DND-41 (cell line): ENCODE measurements around the gene RELCH.

Source experiments
- ATAC-seq: fragments of 200-7000 bp; cut with Tn5 transposase; 3 replicates; pipeline ENCODE4 v1.9.1; 2021; ENCODE audit warnings: low read depth; ENCODE audit not compliant: insufficient read depth
- DNase-seq: peaks from one replicate; pipeline ENCODE4 v3.0.0-alpha.2; 2020
- H2AFZ ChIP-seq: 2 replicates; pipeline ENCODE4 v1.6.0; 2012; ENCODE audit warnings: low read depth, low read length
- H3K27ac ChIP-seq: 2 replicates; pipeline ENCODE4 v1.5.1; 2012; ENCODE audit warnings: low read length, inconsistent platforms
- H3K27me3 ChIP-seq: fragments of 200-600 bp; sonication (generic); 2 replicates; pipeline ENCODE4 v1.6.0; 2012; ENCODE audit warnings: low read length, mild to moderate bottlenecking, inconsistent platforms; ENCODE audit not compliant: insufficient read depth, poor library complexity
- H3K36me3 ChIP-seq: 2 replicates; pipeline ENCODE4 v1.5.1; 2012; ENCODE audit warnings: low read length, inconsistent platforms; ENCODE audit not compliant: insufficient read depth
- H3K4me1 ChIP-seq: 2 replicates; pipeline ENCODE4 v1.5.1; 2012; ENCODE audit warnings: mild to moderate bottlenecking, low read length; ENCODE audit not compliant: insufficient read depth
- H3K4me2 ChIP-seq: 2 replicates; pipeline ENCODE4 v1.6.0; 2012; ENCODE audit warnings: mild to moderate bottlenecking, moderate library complexity, low read length, inconsistent platforms; ENCODE audit not compliant: insufficient read depth
- H3K4me3 ChIP-seq, 2 experiments: fragments of 200-600 bp in 1 of 2; shearing (Covaris generic) in 1 of 2; 2 replicates each; pipeline ENCODE4 v1.5.1; 2012 to 2016; ENCODE audit warnings: inconsistent platforms in 2 of 2, low read length in 2 of 2, mild to moderate bottlenecking in 2 of 2, low read depth in 1 of 2, moderate library complexity in 1 of 2
- H3K79me2 ChIP-seq: 2 replicates; pipeline ENCODE4 v1.6.0; 2012; ENCODE audit warnings: low read length, inconsistent platforms; ENCODE audit not compliant: insufficient read depth
- H3K9ac ChIP-seq: 2 replicates; pipeline ENCODE4 v1.6.0; 2012; ENCODE audit warnings: low read depth, mild to moderate bottlenecking, inconsistent platforms, low read length, moderate library complexity
- H3K9me3 ChIP-seq: 2 replicates; pipeline ENCODE4 v1.5.1; 2012; ENCODE audit warnings: low read length, moderate library complexity, mild to moderate bottlenecking, inconsistent platforms; ENCODE audit not compliant: insufficient read depth, severe bottlenecking
- H4K20me1 ChIP-seq: 2 replicates; pipeline ENCODE4 v1.6.0; 2012; ENCODE audit warnings: low read length; ENCODE audit not compliant: insufficient read depth
- CTCF ChIP-seq: IDR thresholded peaks from 2 replicates; pipeline ENCODE4 v1.5.1; 2012; ENCODE audit warnings: borderline replicate concordance, low read length, moderate library complexity, mild to moderate bottlenecking; ENCODE audit not compliant: poor library complexity, severe bottlenecking; ENCODE audit errors: extremely low read depth
- EZH2 ChIP-seq: IDR thresholded peaks from 3 replicates; pipeline ENCODE4 v1.6.1; 2012; ENCODE audit warnings: borderline replicate concordance, low read depth, mild to moderate bottlenecking, moderate library complexity, low read length, inconsistent platforms; ENCODE audit not compliant: severe bottlenecking

Gene RELCH

GRCh38 chr18:62249478-62250097 lies 62.5 kb downstream of the RELCH start:
- Histone ChIP-seq H3K79me2 (no peaks in the 10 kb centered on the region), H3K9ac (no peak overlapping the region), H3K36me3 (peaks cover 13% of the 10 kb centered on the region; the same call in 1 of the 2 replicates), H3K4me1 (no peaks in the 10 kb centered on the region), H3K27me3 (no peaks in the 10 kb centered on the region), H4K20me1 (no peaks in the 10 kb centered on the region), H2AFZ (no peak overlapping the region), H3K9me3 (no peaks in the 10 kb centered on the region), H3K4me2 (no peak overlapping the region), H3K27ac (no peak overlapping the region), H3K4me3 (no peak overlapping the region)
- ATAC-seq (peak; percentile 76), DNase-seq (peak; percentile 69)
- TF ChIP-seq EZH2 (no peak), CTCF (peak; percentile 73)

- H3K4me2 ChIP-seq: no peak overlapping the region
- no peak for ATAC-seq
- no peaks in the 10 kb centered on the region for H3K9me3 ChIP-seq
- H3K4me3 ChIP-seq: no peak overlapping the region
- H3K27ac ChIP-seq: no peak overlapping the region
- H3K36me3 ChIP-seq: peaks cover 10% of the 10 kb centered on the region; the same call in 1 of the 2 replicates
- no peaks in the 10 kb centered on the region for H3K4me1 ChIP-seq
- DNase-seq: no peak
- H2AFZ ChIP-seq: no peak overlapping the region
- no peaks in the 10 kb centered on the region for H3K79me2 ChIP-seq
- H3K9ac ChIP-seq: no peak overlapping the region
- H3K27me3 ChIP-seq: no peaks in the 10 kb centered on the region
- no peaks in the 10 kb centered on the region for H4K20me1 ChIP-seq
- TF ChIP-seq CTCF (no peak), EZH2 (no peak)
These were observed 63.4 kb downstream of the RELCH start for GRCh38 chr18:62250475-62250874.

GRCh38 chr18:62258093-62258492 lies 71.0 kb downstream of the RELCH start:
- H3K36me3 ChIP-seq: peaks cover 71% of the 10 kb centered on the region
- no peak overlapping the region for H3K9ac ChIP-seq
- H4K20me1 ChIP-seq: no peaks in the 10 kb centered on the region; the same call in 1 of the 2 replicates
- no peak overlapping the region for H3K4me2 ChIP-seq
- no peaks in the 10 kb centered on the region for H3K27me3 ChIP-seq
- H3K4me3 ChIP-seq: no peak overlapping the region
- no peaks in the 10 kb centered on the region for H3K4me1 ChIP-seq
- no peak for ATAC-seq
- H3K79me2 ChIP-seq: no peaks in the 10 kb centered on the region
- no peaks in the 10 kb centered on the region for H3K9me3 ChIP-seq
- TF ChIP-seq CTCF (no peak), EZH2 (no peak)
- H2AFZ ChIP-seq: no peak overlapping the region
- DNase-seq: no peak
- no peak overlapping the region for H3K27ac ChIP-seq
